Mucosa of descending colon (tissue), 3 donors: ENCODE data around the gene PIEZO2. TPM values are rescaled to one million over a fixed set of nuclear protein-coding genes. Genes with fewer than 3 reads are reported as not detected.
A peak's percentile ranks its signal among the peaks of the same experiment; 100 is the strongest.

Source experiments
- ATAC-seq: fragments of 200-7000 bp; cut with Tn5 transposase; one replicate; pipeline ENCODE4 v1.9.1; 2020; ENCODE audit warnings: mild to moderate bottlenecking, moderate library complexity
- DNase-seq, 3 donors: peaks; one replicate each; pipeline ENCODE4 v3.0.0-alpha.2; 2020
- H3K36me3 ChIP-seq: fragments of 200-600 bp; one replicate; pipeline ENCODE4 v1.8.0; 2021; ENCODE audit warnings: low read depth, mild to moderate bottlenecking
- H3K4me1 ChIP-seq: fragments of 200-600 bp; one replicate; pipeline ENCODE4 v1.8.0; 2021; ENCODE audit warnings: low read depth, mild to moderate bottlenecking
- H3K4me3 ChIP-seq: fragments of 200-600 bp; one replicate; pipeline ENCODE4 v1.8.0; 2021; ENCODE audit warnings: mild to moderate bottlenecking
- H3K9me3 ChIP-seq: fragments of 200-600 bp; one replicate; pipeline ENCODE4 v1.8.0; 2021; ENCODE audit warnings: mild to moderate bottlenecking
- CTCF ChIP-seq: fragments of 200-600 bp; IDR thresholded peaks from one replicate; pipeline ENCODE4 v1.8.0; 2022; ENCODE audit warnings: antibody characterized with exemption, mild to moderate bottlenecking
- intact Hi-C, 2 donors: fragments of 100-400 bp; cut with DNase I in 1 of 2; cut with micrococcal nuclease in 1 of 2; formaldehyde crosslinking; loops; one replicate each; pipeline versions ENCODE4 v1.11.0 to v1.11.1; 2022; cut with DNase I, micrococcal nuclease
- total RNA-seq, 3 donors: library from RNA; stranded (reverse); fragmentation: NEBNext Ultra II Directional in 2 of 3; extraction: Animal tissue kit (Norgen Biotek cat#: 25700) in 2 of 3; gene quantifications; one replicate each; pipeline versions ENCODE4 v1.2.1 to v1.2.4, GENCODE V29; 2021 to 2023
- donor health status: DM: no; HTN: no; CAD: no; lungs with moderate emphysema.
- donor health status: DM: no; HTN: no; CAD: no.
- donor health status: DM: no; HTN: yes; CAD: no.

Gene PIEZO2
- total RNA-seq, 3 donors from 2014 or later, result 1.0 to 18.9 (median 1.4) TPM

GRCh38 chr18:10760986-10761385 is 388.4 kb downstream of the PIEZO2 start:
- no peak for TF ChIP-seq CTCF
- intact Hi-C loops, result loop anchor here in 1 of 2 donors (10.0 kb wide), 1 partner anchor 64 kb away; no protein-coding TSS in a partner anchor
- no peaks in the 10 kb centered on the region for H3K4me1 ChIP-seq

GRCh38 chr18:10759241-10759640 is 390.1 kb downstream of the PIEZO2 start:
- H3K36me3 ChIP-seq, result no peaks in the 10 kb centered on the region
- intact Hi-C loops, result no loop called here
- H3K4me3 ChIP-seq, result no peak overlapping the region
- ATAC-seq (peak; percentile 22), DNase-seq (no peak)
- H3K4me1 ChIP-seq, result no peaks in the 10 kb centered on the region
- no peak for TF ChIP-seq CTCF
- no peaks in the 10 kb centered on the region for H3K9me3 ChIP-seq

More at GRCh38 chr18:10760986-10761385, 388.4 kb downstream of the PIEZO2 start:
- Histone ChIP-seq H3K4me3 (no peak overlapping the region), H3K36me3 (no peaks in the 10 kb centered on the region), H3K9me3 (no peaks in the 10 kb centered on the region)
- no peak for DNase-seq
- ATAC-seq, result no peak

- no peak for TF ChIP-seq CTCF
- no peaks in the 10 kb centered on the region for H3K4me1 ChIP-seq
- no peak for DNase-seq
- H3K36me3 ChIP-seq, result no peaks in the 10 kb centered on the region
- H3K4me3 ChIP-seq, result no peak overlapping the region
- intact Hi-C loops, result no loop called here
- no peak for ATAC-seq
- no peaks in the 10 kb centered on the region for H3K9me3 ChIP-seq
Measured at GRCh38 chr18:10757946-10758345, 391.4 kb downstream of the PIEZO2 start.

- Histone ChIP-seq H3K36me3 (no peaks in the 10 kb centered on the region), H3K4me3 (no peak overlapping the region), H3K9me3 (no peaks in the 10 kb centered on the region), H3K4me1 (no peaks in the 10 kb centered on the region)
- intact Hi-C loops, result no loop called here
- DNase-seq, result no peak
- no peak for ATAC-seq
- TF ChIP-seq CTCF, result no peak
Measured at GRCh38 chr18:10757349-10757748, 392.0 kb downstream of the PIEZO2 start.

GRCh38 chr18:10755855-10756254 is 393.5 kb downstream of the PIEZO2 start:
- intact Hi-C loops, result no loop called here
- TF ChIP-seq CTCF, result no peak
- ATAC-seq (no peak), DNase-seq (no peak)
- Histone ChIP-seq H3K4me3 (no peak overlapping the region), H3K9me3 (no peaks in the 10 kb centered on the region), H3K36me3 (no peaks in the 10 kb centered on the region), H3K4me1 (no peaks in the 10 kb centered on the region)

GRCh38 chr18:10754128-10754527 is 395.2 kb downstream of the PIEZO2 start:
- Histone ChIP-seq H3K9me3 (no peaks in the 10 kb centered on the region), H3K4me3 (no peak overlapping the region), H3K36me3 (no peaks in the 10 kb centered on the region), H3K4me1 (no peaks in the 10 kb centered on the region)
- TF ChIP-seq CTCF, result no peak
- intact Hi-C loops, result no loop called here
- no peak for ATAC-seq
- DNase-seq, result no peak
